IPS DF 4.7 (cell line): Measurements from ENCODE around the gene LATS2.
"Not testable (repeated sequence)": the region's sequence is repeated elsewhere in the genome, so short reads cannot be mapped to it uniquely, and the experiment has no call there.

Experiments used
- DNase-seq: peaks from one replicate; pipeline ENCODE4 v3.0.0-alpha.2; 2013; ENCODE audit warnings: low spot score; ENCODE audit errors: extremely low read depth

Gene LATS2

GRCh38 chr13:20967340-20967739 is 94.0 kb downstream of the LATS2 start:
- DNase-seq, result no peak

- DNase-seq, result no peak
Measured at GRCh38 chr13:20964904-20965303, 96.5 kb downstream of the LATS2 start.

- DNase-seq, result not testable (repeated sequence)
Measured at GRCh38 chr13:20961663-20962062, 99.7 kb downstream of the LATS2 start.

- DNase-seq, result no peak
Measured at GRCh38 chr13:20960663-20961309, 100.6 kb downstream of the LATS2 start.

GRCh38 chr13:20957049-20957620 is 104.3 kb downstream of the LATS2 start:
- DNase-seq, result not testable (repeated sequence)

GRCh38 chr13:20955496-20955895 is 105.9 kb downstream of the LATS2 start:
- no peak for DNase-seq

GRCh38 chr13:20953245-20953931 is 108.0 kb downstream of the LATS2 start:
- DNase-seq, result no peak

GRCh38 chr13:20952838-20953237 is 108.5 kb downstream of the LATS2 start:
- no peak for DNase-seq

- DNase-seq, result not testable (repeated sequence)
Measured at GRCh38 chr13:20948001-20948400, 113.4 kb downstream of the LATS2 start.

- DNase-seq, result no peak
Measured at GRCh38 chr13:20945952-20946383, 115.4 kb downstream of the LATS2 start.

GRCh38 chr13:20942938-20943559 is 118.3 kb downstream of the LATS2 start:
- no peak for DNase-seq

- DNase-seq, result not testable (repeated sequence)
Measured at GRCh38 chr13:20940511-20940910, 120.9 kb downstream of the LATS2 start.

- DNase-seq, result no peak
Measured at GRCh38 chr13:20940083-20940482, 121.3 kb downstream of the LATS2 start.

- DNase-seq, result no peak
Measured at GRCh38 chr13:20939662-20940061, 121.7 kb downstream of the LATS2 start.

GRCh38 chr13:20938302-20938701 is 123.1 kb downstream of the LATS2 start:
- DNase-seq, result no peak

GRCh38 chr13:20927596-20928257 is 133.7 kb downstream of the LATS2 start:
- DNase-seq, result no peak

GRCh38 chr13:20925395-20925790 is 136.0 kb downstream of the LATS2 start:
- DNase-seq, result not testable (repeated sequence)

GRCh38 chr13:20924758-20925394 is 136.5 kb downstream of the LATS2 start:
- DNase-seq, result peak; percentile 78

GRCh38 chr13:20923272-20923671 is 138.1 kb downstream of the LATS2 start:
- no peak for DNase-seq
